ENCODE measurements around the gene OR10A4. TPM values are rescaled to one million over a fixed set of nuclear protein-coding genes. Genes with fewer than 3 reads are reported as not detected.

OR10A4 gene
- polyA plus RNA-seq, 1 donor from 2014 or later = not detected

GRCh38 chr11:6894097-6894496 lies 17.7 kb downstream of the OR10A4 start:
- no peaks in the 10 kb centered on the region for H3K27me3 ChIP-seq (ENCODE audit: insufficient read depth, low read depth, low read length)
- H3K79me2 ChIP-seq (replicated peaks; ENCODE audit: insufficient read depth, low read length) = no peaks in the 10 kb centered on the region
- H3K4me2 ChIP-seq (ENCODE audit: low read length) = no peak overlapping the region
- TF ChIP-seq RAD21 (conservative IDR thresholded peaks at IDR 0.05) (no peak), REST (IDR thresholded peaks at IDR 0.05; ENCODE audit: borderline replicate concordance) (no peak), MXI1 (conservative IDR thresholded peaks at IDR 0.05; ENCODE audit: poor library complexity, severe bottlenecking) (no peak), EZH2 (IDR thresholded peaks at IDR 0.05; ENCODE audit: borderline replicate concordance, insufficient read depth, low read length, poor library complexity, severe bottlenecking) (no peak), SMC3 (conservative IDR thresholded peaks at IDR 0.05; ENCODE audit: poor library complexity) (no peak), CTCF (IDR thresholded peaks at IDR 0.05; ENCODE audit: poor library complexity, severe bottlenecking) (no peak), EP300 (conservative IDR thresholded peaks at IDR 0.05; ENCODE audit: poor library complexity, severe bottlenecking) (no peak), TAF1 (IDR thresholded peaks at IDR 0.05; ENCODE audit: low read depth) (no peak), POLR2AphosphoS5 (IDR thresholded peaks at IDR 0.05) (no peak)
- no peaks in the 10 kb centered on the region for H3K9me3 ChIP-seq (ENCODE audit: low read length)
- no peaks in the 10 kb centered on the region for H3K9me2 ChIP-seq (ENCODE audit: insufficient read depth, low read length)
- no peaks in the 10 kb centered on the region for H3K36me3 ChIP-seq (ENCODE audit: insufficient read depth, low read length)
- H3K27ac ChIP-seq (ENCODE audit: low read length) = no peak overlapping the region
- no peaks in the 10 kb centered on the region for H3F3A ChIP-seq (ENCODE audit: insufficient read depth, low read length, poor library complexity, severe bottlenecking)
- H2AFZ ChIP-seq (ENCODE audit: low read depth, low read length) = no peak overlapping the region
- no peak overlapping the region for H3K9ac ChIP-seq (ENCODE audit: low read length)
- no peaks in the 10 kb centered on the region for H4K20me1 ChIP-seq (ENCODE audit: insufficient read depth)
- H3K4me3 ChIP-seq (ENCODE audit: low read length) = no peak overlapping the region

DNA sequence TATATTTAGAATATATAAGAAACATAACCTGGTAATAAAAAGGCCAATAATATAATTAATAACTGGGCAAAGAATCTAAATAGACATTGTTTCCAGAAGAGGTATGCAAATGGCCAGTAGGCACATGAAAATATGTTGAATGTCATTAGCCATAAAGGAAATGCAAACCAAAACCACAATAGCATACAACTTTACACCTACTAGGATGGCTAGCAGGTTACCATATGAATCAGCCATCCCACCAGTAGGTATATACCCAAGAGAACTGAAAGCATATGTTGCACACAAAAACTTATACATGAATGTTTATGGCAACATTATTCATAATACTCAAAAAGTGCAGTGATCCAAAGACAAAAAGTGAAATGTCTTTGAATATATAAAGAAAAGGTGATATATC lies 18.6 kb downstream of the OR10A4 start:
- TF ChIP-seq TAF1 (IDR thresholded peaks at IDR 0.05; ENCODE audit: low read depth) (no peak), REST (IDR thresholded peaks at IDR 0.05; ENCODE audit: borderline replicate concordance) (no peak), MXI1 (conservative IDR thresholded peaks at IDR 0.05; ENCODE audit: poor library complexity, severe bottlenecking) (no peak)
- no peaks in the 10 kb centered on the region for H4K20me1 ChIP-seq (ENCODE audit: insufficient read depth)
- H3K4me3 ChIP-seq (ENCODE audit: low read length) = no peak overlapping the region

More for the DNA sequence above, 18.6 kb downstream of the OR10A4 start:
- no peak overlapping the region for H2AFZ ChIP-seq (ENCODE audit: low read depth, low read length)
- H3K4me2 ChIP-seq (ENCODE audit: low read length) = no peak overlapping the region
- H3K27me3 ChIP-seq (ENCODE audit: insufficient read depth, low read depth, low read length) = no peaks in the 10 kb centered on the region
- H3K79me2 ChIP-seq (replicated peaks; ENCODE audit: insufficient read depth, low read length) = no peaks in the 10 kb centered on the region
- no peak overlapping the region for H3K27ac ChIP-seq (ENCODE audit: low read length)
- no peaks in the 10 kb centered on the region for H3F3A ChIP-seq (ENCODE audit: insufficient read depth, low read length, poor library complexity, severe bottlenecking)
- no peaks in the 10 kb centered on the region for H3K9me2 ChIP-seq (ENCODE audit: insufficient read depth, low read length)
- no peaks in the 10 kb centered on the region for H3K9me3 ChIP-seq (ENCODE audit: low read length)
- H3K9ac ChIP-seq (ENCODE audit: low read length) = no peak overlapping the region
- H3K36me3 ChIP-seq (ENCODE audit: insufficient read depth, low read length) = no peaks in the 10 kb centered on the region

All from neural cell (in vitro differentiated cells).